Breast epithelium (tissue), 4 donors: ENCODE results near the gene CAMKK2. TPM values are rescaled to one million over a fixed set of nuclear protein-coding genes. Genes with fewer than 3 reads are reported as not detected.

Experiments used
- DNase-seq, 2 donors: peaks; one replicate each; pipeline ENCODE4 v3.0.0-alpha.2; 2019; ENCODE audit warnings: low spot score in 2 of 2
- H3K27ac ChIP-seq, 2 donors: fragments of 200-600 bp; sonication (generic) in 1 of 2; one replicate each; pipeline ENCODE4 v1.5.1; 2016 to 2019; ENCODE audit warnings: mild to moderate bottlenecking in 1 of 2
- H3K27me3 ChIP-seq, 2 donors: fragments of 200-600 bp; sonication (generic) in 1 of 2; one replicate each; pipeline versions ENCODE4 v1.5.1 to v1.6.0; 2017 to 2019; ENCODE audit warnings: control low read depth in 1 of 2, mild to moderate bottlenecking in 1 of 2
- H3K36me3 ChIP-seq: fragments of 200-600 bp; one replicate; pipeline ENCODE4 v1.5.1; 2019
- H3K4me1 ChIP-seq, 2 donors: fragments of 200-600 bp; sonication (generic); one replicate each; pipeline ENCODE4 v1.5.1; 2016 to 2019; ENCODE audit warnings: control low read depth in 1 of 2
- H3K4me3 ChIP-seq, 3 donors: fragments of 200-600 bp; sonication (generic); 1 replicate in 2 of 3; 2 replicates in 1 of 3; pipeline ENCODE4 v1.5.1; 2016 to 2019; ENCODE audit warnings: mild to moderate bottlenecking in 3 of 3, moderate library complexity in 2 of 3
- H3K9me3 ChIP-seq, 2 donors: fragments of 200-600 bp; sonication (generic) in 1 of 2; one replicate each; pipeline ENCODE4 v1.5.1; 2016 to 2019; ENCODE audit warnings: control low read depth in 1 of 2
- CTCF ChIP-seq, 3 donors: fragments of 450-650 bp; IDR thresholded peaks; one replicate each; pipeline ENCODE4 v1.5.1; 2016 to 2017; ENCODE audit warnings: antibody characterized with exemption in 3 of 3, mild to moderate bottlenecking in 3 of 3, moderate library complexity in 3 of 3
- POLR2A ChIP-seq: fragments of 450-650 bp; IDR thresholded peaks from one replicate; pipeline ENCODE4 v1.6.1; 2016; ENCODE audit warnings: antibody characterized with exemption, mild to moderate bottlenecking, moderate library complexity
- POLR2AphosphoS5 ChIP-seq, 3 donors: sonication (generic); formaldehyde crosslinking; IDR thresholded peaks; one replicate each; pipeline ENCODE4 v1.6.1; 2017; ENCODE audit warnings: antibody characterized with exemption in 3 of 3
- intact Hi-C: fragments of 100-400 bp; cut with DNase I; formaldehyde crosslinking; loops from one replicate; pipeline ENCODE4 v1.15.1; 2023; ENCODE audit warnings: low total_unique reads
- total RNA-seq, 3 donors: library from RNA; depleted of rRNA; stranded (reverse); fragments of >200 nt; gene quantifications; one replicate each; pipeline ENCODE4 v1.1.0, GENCODE V29; 2016

CAMKK2 gene
- total RNA-seq, 3 donors from 2014 or later: 27.4 to 32.0 (median 29.2) TPM

GRCh38 chr12:121226399-121226798 is 70.1 kb downstream of the CAMKK2 start:
- H3K9me3 ChIP-seq: no peaks in the 10 kb centered on the region
- intact Hi-C loops: no loop called here
- H3K4me3 ChIP-seq: no peak overlapping the region
- no peak for DNase-seq
- TF ChIP-seq POLR2A (no peak), POLR2AphosphoS5 (IDR thresholded peaks at IDR 0.05) (no peak), CTCF (IDR thresholded peaks at IDR 0.05) (no peak)
- H3K4me1 ChIP-seq: no peaks in the 10 kb centered on the region
- no peaks in the 10 kb centered on the region for H3K36me3 ChIP-seq
- no peaks in the 10 kb centered on the region for H3K27me3 ChIP-seq
- peak overlapping the region; percentile 69 to 82 for H3K27ac ChIP-seq

- H3K4me1 ChIP-seq: no peaks in the 10 kb centered on the region
- no peak for DNase-seq
- H3K36me3 ChIP-seq: no peaks in the 10 kb centered on the region
- H3K27me3 ChIP-seq: no peaks in the 10 kb centered on the region
- H3K27ac ChIP-seq: peak overlapping the region in 1 of 2 donors; percentile 61
- no peak overlapping the region for H3K4me3 ChIP-seq
- TF ChIP-seq POLR2AphosphoS5 (IDR thresholded peaks at IDR 0.05) (no peak), POLR2A (no peak), CTCF (IDR thresholded peaks at IDR 0.05) (no peak)
- intact Hi-C loops: no loop called here
- no peaks in the 10 kb centered on the region for H3K9me3 ChIP-seq
Measured at GRCh38 chr12:121224591-121224990, 71.9 kb downstream of the CAMKK2 start.

GRCh38 chr12:121223292-121224285 is 72.9 kb downstream of the CAMKK2 start:
- H3K9me3 ChIP-seq: no peaks in the 10 kb centered on the region
- TF ChIP-seq POLR2A (no peak), CTCF (IDR thresholded peaks at IDR 0.05) (peak in 2 of 3 donors; percentile 15 to 48), POLR2AphosphoS5 (IDR thresholded peaks at IDR 0.05) (no peak)
- H3K36me3 ChIP-seq: no peaks in the 10 kb centered on the region
- no peak for DNase-seq
- H3K27me3 ChIP-seq: no peaks in the 10 kb centered on the region
- H3K4me3 ChIP-seq: no peak overlapping the region
- H3K27ac ChIP-seq: peak overlapping the region in 1 of 2 donors; percentile 1
- H3K4me1 ChIP-seq: no peaks in the 10 kb centered on the region
- intact Hi-C loops: no loop called here

- H3K27me3 ChIP-seq: no peaks in the 10 kb centered on the region
- TF ChIP-seq CTCF (IDR thresholded peaks at IDR 0.05) (no peak), POLR2AphosphoS5 (IDR thresholded peaks at IDR 0.05) (no peak), POLR2A (no peak)
- no peak overlapping the region for H3K4me3 ChIP-seq
- DNase-seq: no peak
- H3K36me3 ChIP-seq: no peaks in the 10 kb centered on the region
- H3K9me3 ChIP-seq: no peaks in the 10 kb centered on the region
- intact Hi-C loops: no loop called here
- H3K4me1 ChIP-seq: no peaks in the 10 kb centered on the region
- H3K27ac ChIP-seq: no peak overlapping the region
Measured at GRCh38 chr12:121222847-121223246, 73.7 kb downstream of the CAMKK2 start.

GRCh38 chr12:121219353-121219986 is 77.0 kb downstream of the CAMKK2 start:
- no peaks in the 10 kb centered on the region for H3K9me3 ChIP-seq
- DNase-seq: no peak
- intact Hi-C loops: no loop called here
- TF ChIP-seq POLR2A: no peak
- no peak for TF ChIP-seq CTCF (IDR thresholded peaks at IDR 0.05)
- no peak for TF ChIP-seq POLR2AphosphoS5 (IDR thresholded peaks at IDR 0.05)
- no peak overlapping the region for H3K4me3 ChIP-seq
- H3K27me3 ChIP-seq: no peaks in the 10 kb centered on the region
- H3K4me1 ChIP-seq: no peaks in the 10 kb centered on the region
- H3K36me3 ChIP-seq: no peaks in the 10 kb centered on the region
- H3K27ac ChIP-seq: no peak overlapping the region
